ENCODE measurements around the gene B4GALNT1.
"Not testable (repeated sequence)": the region's sequence is repeated elsewhere in the genome, so short reads cannot be mapped to it uniquely, and the experiment has no call there.

The B4GALNT1 gene

DNA sequence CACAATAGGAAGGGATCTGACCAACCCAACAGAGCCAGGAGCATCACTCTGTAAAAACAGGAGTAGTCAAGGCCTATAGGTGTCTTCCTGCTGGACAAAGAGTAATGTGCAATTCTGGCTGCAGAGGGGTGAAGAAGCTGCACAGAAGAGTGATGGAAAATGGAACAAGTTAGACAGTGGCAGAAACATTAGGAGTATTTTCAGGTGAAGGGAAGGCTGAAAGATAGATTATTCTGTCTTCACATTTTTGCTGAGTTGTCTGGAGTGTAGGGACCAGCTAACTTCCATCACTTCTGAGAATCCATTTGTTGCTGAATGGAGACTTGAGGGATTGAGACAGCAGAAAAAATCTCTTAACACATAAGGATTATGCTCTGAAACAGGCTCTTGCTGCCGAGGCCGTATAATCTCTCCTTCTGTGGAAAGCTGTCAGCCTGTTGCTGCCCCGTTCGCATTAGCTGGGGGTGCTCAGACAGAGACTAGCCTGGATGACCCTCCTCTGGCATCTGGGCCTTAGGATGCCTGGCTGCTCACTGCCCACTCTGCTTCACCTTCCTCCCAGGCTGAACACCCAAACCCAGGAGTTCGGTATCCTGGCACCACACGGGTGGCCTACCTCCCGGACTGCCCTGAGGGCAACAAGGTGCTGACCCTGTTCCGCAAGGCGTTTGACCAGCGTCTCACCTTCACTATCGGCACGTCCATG, 24.9 kb downstream of the B4GALNT1 start:
- DNase-seq, result no peak

DNA sequence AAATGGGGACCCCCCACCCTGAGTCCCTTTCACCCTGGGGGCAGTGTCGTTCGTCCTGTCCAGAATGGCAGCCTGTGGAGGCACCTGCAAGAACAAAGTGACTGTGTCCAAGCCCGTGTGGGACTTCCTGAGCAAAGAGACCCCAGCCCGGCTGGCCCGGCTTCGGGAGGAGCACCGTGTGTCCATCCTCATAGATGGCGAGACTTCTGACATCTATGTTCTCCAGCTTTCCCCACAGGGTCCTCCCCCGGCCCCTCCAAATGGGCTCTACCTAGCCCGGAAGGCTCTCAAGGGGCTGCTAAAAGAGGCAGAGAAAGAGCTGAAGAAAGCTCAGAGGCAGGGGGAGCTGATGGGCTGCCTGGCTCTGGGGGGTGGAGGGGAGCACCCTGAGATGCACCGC, 26.2 kb downstream of the B4GALNT1 start:
- no peak for DNase-seq

DNA sequence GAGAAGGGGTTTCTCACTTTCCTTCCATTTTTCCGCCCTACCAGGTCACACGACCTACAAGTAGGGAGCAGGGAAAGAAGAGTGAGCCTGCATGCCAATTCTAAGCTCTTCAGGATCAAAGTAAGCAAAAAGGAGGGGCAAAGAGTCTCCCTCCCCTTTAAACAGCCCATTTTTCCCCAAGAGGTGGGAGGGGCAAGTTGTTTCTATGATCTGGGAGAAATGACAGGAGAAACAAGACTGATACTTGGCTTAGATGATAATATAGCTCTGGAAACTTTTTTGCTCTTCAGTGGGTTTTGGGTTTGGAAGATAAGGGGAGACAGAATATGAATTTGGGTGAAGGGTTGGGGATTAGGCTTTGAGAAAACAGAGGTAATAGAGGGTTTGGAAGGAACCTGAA, 26.6 kb downstream of the B4GALNT1 start:
- DNase-seq, result no peak

DNA sequence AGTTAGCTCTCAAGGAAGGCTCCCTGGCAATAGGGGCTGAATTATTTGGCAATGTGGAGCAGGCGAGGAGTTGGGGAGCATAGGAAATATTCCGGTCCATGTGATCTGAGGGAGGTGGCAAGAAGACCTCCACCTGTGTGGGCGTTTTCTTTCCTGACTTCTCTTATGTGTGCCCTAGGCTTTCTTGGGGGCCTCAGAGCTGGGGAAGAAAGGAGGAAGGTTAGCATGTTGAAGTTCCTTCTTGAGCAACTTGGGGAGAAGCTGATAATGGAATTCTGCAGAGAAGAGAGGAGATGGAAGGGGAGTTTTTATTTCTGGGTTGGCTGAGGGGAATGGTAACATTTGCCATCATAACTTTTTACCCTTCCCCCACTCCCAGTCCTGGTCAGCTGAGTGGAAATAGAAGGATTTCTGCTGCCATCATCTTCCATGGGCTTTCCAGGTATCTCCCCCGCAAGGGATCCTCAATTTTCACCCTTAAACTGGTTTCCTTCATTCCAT, 27.1 kb downstream of the B4GALNT1 start:
- no peak for DNase-seq

GRCh38 chr12:57604992-57605810, 27.8 kb downstream of the B4GALNT1 start:
- DNase-seq, result no peak

DNA sequence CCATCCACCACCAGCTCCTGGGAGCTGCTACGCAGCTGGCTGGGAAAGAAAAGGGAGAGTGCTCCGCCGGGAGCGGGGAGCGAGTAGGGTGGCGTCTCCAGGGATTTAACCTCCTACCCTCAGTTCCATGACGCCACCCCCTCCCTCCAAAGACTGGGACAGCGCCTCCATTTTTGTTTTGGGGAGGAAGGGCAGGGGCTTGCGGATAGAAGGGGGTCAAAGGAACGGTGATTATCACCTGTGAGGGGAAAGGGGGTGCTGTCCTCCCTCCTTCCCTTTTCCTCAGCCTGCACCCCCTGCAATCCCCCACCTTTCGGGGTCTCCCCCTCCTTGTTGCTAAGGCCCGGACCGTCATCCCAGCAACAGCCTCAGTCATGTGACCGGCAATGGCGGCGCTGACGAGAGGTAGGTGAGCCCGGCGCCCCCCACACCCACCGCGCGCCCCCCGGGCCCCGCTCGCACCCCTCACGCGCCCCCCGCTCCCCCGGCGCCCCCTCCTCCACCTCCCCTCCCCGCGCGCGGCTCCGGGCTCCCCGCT, 28.5 kb downstream of the B4GALNT1 start, which contains the start of gene DTX3:
Gene DTX3 (plus strand): TSS at position 371 of the 538 bp plus-strand sequence. CDS start 1,694 bp downstream, outside the sequence.
- DNase-seq, result no peak

DNA sequence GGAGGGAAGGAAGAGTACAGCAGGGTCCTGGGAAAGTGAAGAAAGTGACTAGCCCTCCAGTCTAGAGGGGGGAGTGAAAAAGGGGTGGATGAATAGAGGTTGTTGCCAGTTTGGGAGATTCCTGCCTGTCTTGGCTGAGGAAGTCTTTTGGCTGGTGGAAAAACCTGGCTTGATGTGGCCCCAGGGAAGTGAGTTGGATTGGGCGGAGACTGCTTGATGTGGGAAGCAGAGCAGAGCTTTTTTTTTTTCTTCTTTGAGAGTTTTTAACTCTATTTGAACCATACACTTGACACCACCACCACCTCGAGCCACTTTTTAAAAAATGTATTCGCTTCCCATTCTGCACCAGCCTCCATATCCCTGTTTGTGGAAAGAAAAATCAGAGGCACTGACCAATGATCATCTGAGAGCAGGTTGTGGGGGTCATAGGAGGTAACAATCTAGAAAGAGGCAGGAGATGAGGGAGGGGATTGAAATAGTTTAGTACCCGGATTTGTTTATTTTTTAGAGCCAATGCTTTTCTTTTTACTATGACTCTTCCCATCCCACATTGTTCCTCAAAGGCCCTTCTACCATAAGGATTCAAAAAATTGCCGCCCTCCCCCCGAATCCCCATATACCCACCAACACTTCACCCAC, 29.1 kb downstream of the B4GALNT1 start:
- peak; percentile 24 for DNase-seq

DNA sequence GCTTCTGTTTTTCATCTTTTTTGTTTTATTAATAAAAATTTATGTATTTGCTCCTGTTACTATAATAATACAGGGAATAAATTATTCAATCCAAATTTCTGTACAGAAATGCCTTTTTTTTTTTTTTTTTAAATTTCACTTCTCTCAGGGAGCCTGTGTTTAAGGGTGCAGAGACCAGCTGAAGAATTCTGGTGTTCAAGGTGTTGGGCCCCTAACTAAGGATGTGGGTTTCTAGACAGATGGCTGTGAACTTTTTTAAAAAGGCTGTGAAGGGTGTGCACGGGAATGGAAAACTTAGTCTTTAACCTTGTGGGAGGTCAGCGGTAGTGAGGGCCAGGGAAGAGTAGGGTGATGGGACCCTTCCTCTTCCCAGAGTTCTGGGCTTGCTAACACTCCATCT, 29.7 kb downstream of the B4GALNT1 start:
- DNase-seq, result no peak

DNA sequence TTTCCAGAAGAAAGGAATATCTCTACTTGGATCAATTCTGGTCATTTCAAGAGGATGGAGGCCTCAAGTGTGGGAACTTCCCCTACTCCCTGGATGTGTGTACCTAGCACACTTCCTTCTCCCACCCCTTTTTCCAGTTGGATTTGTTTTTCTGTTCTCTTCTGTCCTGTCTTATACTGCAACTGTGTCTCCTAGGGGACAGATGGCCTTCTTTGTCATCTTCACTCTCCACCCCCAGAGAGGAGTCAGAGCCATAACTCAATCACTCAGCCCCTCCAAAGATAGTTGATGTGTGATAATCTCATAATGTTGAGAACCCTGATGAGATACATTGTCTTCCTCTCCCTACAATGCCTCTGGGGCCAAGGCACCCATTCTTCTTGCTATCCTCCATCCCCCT, 30.5 kb downstream of the B4GALNT1 start:
- no peak for DNase-seq

DNA sequence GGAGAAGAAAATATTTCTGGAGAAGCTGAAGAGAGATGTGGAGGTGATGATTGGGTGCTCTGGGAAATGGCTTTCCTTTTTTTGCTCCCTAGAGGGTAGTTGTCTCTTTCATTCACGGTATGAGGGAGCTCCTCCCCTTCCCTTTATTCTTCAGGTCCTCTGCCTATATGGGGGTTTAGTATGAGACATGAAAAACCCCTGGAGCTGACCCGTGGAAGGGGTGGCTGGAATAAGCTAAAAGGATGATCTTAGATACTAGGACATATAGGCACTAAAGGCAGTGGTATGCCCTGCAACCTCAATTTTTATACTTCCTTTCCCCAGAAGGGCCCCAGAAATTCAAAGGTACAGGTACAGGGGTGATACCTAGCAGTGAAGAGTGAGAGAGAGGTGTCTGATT, 32.6 kb downstream of the B4GALNT1 start:
- DNase-seq, result no peak

DNA sequence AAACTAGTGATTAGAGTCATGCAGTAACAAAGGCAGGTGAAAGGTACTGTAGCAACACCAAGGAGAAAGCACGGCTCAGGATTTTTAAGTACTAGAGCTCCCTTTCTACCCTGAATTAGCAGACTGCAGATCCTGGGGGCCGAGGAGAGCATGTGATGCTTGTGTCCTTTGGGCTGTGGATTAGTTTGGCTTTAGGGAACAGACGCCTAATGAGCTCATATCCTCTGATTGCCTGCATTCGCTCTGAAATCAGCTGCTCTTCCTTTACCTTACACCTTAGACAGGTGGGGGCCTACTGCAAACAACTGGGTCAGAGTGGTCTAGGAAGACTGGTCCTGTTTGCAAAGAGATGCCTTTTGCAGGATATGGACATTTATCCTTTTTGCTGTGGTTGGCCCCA, 39.8 kb downstream of the B4GALNT1 start:
- no peak for DNase-seq

DNA sequence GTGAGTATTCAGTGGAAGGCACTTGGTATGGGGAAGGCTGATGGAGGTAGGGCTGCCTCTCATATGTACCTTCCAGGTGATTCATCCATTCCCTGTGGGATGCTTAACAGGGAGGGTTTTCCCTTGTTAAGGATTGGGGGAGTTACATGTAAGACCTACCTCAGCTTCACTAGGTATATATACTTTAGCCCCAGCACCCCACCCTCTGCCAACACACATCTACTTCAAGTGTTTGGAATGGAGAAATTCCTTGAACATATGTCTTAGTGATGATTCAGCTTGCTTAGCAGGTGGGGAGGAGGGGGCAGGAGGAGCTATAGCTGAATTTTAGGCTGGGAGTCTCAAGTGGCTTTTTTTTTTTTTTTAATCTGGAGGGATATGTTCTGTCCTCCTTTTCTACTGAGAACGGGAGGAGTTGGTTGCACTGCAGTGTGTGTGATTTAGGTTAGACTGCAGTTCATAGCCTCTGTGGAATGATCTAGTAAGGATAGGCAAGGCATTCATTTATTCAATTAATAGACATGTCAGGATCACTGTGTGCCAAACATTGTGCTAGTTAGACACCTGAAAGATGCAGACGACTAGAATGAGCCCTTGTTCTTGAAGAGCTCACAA, 40.3 kb downstream of the B4GALNT1 start:
- peak; percentile 25 for DNase-seq

GRCh38 chr12:57591782-57592325, 41.1 kb downstream of the B4GALNT1 start:
- no peak for DNase-seq

GRCh38 chr12:57590864-57591781, 41.9 kb downstream of the B4GALNT1 start, which contains the start of gene PIP4K2C:
Gene PIP4K2C, plus strand, starts transcription at chr12:57591192. Its CDS starts 98 bp downstream, at chr12:57591290.
- peak; percentile 47 for DNase-seq

DNA sequence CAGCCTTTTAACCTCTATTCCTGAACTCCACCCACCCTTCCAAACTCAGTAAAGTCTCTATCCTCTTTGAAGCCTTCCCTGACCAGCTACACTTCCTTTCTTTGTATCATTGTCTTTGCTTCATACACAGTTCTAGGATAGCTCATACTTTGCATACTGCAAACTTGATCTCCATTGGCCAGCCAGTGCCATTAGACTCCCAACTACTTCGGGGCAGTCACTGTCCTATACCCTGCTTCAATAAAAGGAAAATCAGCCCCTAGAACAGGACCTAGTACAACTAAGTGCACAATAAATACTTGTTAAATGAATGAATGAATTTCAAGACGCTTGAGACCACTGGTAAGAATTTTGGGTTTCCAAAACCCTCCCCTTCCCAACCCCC, 42.5 kb downstream of the B4GALNT1 start:
- no peak for DNase-seq

- not testable (repeated sequence) for DNase-seq
These were observed 43.9 kb downstream of the B4GALNT1 start for GRCh38 chr12:57588951-57589610.

DNA sequence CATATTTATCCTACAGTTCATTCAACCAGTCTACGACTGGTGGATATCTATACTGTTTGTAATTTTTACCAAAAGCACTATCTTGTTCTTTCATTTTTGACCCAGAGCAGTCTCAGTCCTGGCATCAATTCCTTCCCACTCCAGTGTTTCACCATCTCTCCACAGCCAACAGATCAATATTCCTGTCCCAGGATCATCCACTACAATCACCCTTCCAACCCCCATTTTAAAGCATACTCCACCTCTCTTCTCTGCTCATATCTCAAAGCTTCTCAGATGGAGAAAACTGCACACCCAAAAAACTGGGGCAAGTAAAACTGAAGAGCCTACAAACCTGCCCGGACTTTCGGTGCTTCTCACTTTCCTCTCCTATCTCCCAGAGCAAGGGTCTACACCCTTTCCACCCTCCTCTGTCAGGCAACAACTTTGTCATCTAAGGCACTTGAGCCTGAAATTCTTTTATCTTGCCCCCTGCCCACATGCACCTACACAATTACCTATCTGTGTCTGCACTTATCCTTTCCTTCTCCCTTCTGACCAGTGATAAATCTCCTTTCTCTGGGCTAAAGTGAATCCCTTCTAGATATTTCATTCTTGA, 46.1 kb downstream of the B4GALNT1 start:
- no peak for DNase-seq

- no peak for DNase-seq
These were observed 46.9 kb downstream of the B4GALNT1 start for GRCh38 chr12:57586128-57586527.

DNA sequence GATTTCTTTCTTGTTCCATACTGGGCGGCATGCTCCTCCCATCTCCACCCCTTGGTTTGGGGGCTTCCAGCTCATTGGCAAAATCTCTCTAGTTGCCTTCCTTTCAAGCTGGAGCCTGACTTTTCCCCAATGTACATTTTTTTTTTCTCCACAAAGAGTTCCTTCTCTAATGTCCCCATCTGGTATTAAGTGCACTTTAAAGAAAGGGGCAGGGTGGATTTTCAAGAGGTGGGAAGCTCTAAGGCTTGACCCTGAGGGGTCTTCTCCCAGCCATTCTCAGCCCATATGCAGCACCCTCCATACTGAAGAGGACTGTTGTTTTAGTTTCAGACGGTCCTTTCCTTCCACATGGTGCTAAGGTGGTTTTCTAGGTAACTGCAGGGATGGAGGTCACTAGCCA, 47.8 kb downstream of the B4GALNT1 start:
- DNase-seq, result no peak

GRCh38 chr12:57584690-57585089, 48.3 kb downstream of the B4GALNT1 start:
- no peak for DNase-seq

Measured in fibroblast of skin of back (primary cell).